Activated naive CD8-positive, alpha-beta T cell (primary cell): ENCODE results near the gene CAPN14.
A peak's percentile ranks its signal among the peaks of the same experiment; 100 is the strongest.

Experiments
- H3K27ac Mint-ChIP-seq: one replicate; pipeline ENCODE4 v1.8.0; 2021; ENCODE audit warnings: mixed read lengths
- H3K27me3 Mint-ChIP-seq: one replicate; pipeline ENCODE4 v1.8.0; 2021; ENCODE audit warnings: mixed read lengths
- H3K36me3 Mint-ChIP-seq: one replicate; pipeline ENCODE4 v1.8.0; 2021; ENCODE audit warnings: mixed read lengths
- H3K4me1 Mint-ChIP-seq: one replicate; pipeline ENCODE4 v1.8.0; 2021; ENCODE audit warnings: low read depth, mixed read lengths
- H3K4me3 Mint-ChIP-seq: one replicate; pipeline ENCODE4 v1.8.0; 2021; ENCODE audit warnings: mild to moderate bottlenecking, mixed read lengths
- H3K9me3 Mint-ChIP-seq: one replicate; pipeline ENCODE4 v1.8.0; 2021; ENCODE audit warnings: low read depth, mixed read lengths

The CAPN14 gene

DNA sequence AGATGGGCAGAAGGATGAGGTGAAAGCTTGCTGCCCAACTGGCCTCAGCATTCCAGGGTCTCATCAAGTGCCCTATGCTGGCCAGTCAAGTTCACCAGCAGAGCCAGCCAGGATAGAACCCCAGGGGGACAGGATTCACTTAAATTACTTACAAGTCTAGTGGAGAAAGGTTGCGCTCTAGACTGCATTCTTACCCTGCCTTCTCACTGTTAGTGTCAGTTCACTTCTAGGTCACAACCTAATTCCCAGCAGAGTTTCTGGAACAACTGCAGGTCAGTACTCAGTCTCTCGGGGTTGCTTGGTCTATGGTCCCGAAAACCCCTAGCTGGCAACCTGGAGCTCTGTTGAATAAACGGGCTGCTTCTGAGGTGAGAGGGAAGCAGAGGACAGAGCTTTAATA, 46.2 kb downstream of the CAPN14 start:
- H3K4me1 Mint-ChIP-seq = no peaks in the 10 kb centered on the region
- no peaks in the 10 kb centered on the region for H3K27me3 Mint-ChIP-seq
- H3K36me3 Mint-ChIP-seq = no peaks in the 10 kb centered on the region

GRCh38 chr2:31170071-31170698, 47.1 kb downstream of the CAPN14 start:
- Mint-ChIP-seq H3K4me3 (no peak overlapping the region), H3K9me3 (no peaks in the 10 kb centered on the region), H3K27me3 (no peaks in the 10 kb centered on the region), H3K36me3 (no peaks in the 10 kb centered on the region), H3K4me1 (no peaks in the 10 kb centered on the region), H3K27ac (no peak overlapping the region)

More for the DNA sequence above, 46.2 kb downstream of the CAPN14 start:
- Mint-ChIP-seq H3K9me3 (no peaks in the 10 kb centered on the region), H3K27ac (no peak overlapping the region), H3K4me3 (no peak overlapping the region)

GRCh38 chr2:31168291-31168690, 49.0 kb downstream of the CAPN14 start:
- no peaks in the 10 kb centered on the region for H3K36me3 Mint-ChIP-seq
- no peaks in the 10 kb centered on the region for H3K27me3 Mint-ChIP-seq
- H3K27ac Mint-ChIP-seq = no peak overlapping the region
- H3K4me1 Mint-ChIP-seq = peaks cover 5% of the 10 kb centered on the region
- no peaks in the 10 kb centered on the region for H3K9me3 Mint-ChIP-seq
- H3K4me3 Mint-ChIP-seq = no peak overlapping the region

DNA sequence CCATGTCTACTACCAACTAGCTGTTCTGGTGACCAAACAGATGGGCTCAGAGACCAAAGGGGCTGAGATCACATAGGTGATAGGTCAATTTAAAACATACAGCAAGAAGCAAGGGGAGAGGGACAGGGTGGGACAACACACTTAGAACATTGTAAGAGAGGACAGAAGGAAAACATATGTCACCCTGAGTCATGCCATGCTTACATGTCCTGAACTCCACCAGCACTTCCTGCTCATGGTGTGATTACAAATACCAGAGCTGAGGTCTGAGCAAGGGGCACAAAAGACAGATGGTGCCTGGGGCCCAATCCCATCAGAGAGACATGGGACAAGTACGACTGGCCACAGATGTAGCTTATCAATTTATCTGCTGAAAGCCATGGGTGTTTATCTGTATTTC, 50.4 kb downstream of the CAPN14 start:
- no peak overlapping the region for H3K27ac Mint-ChIP-seq
- H3K36me3 Mint-ChIP-seq = no peaks in the 10 kb centered on the region
- no peaks in the 10 kb centered on the region for H3K9me3 Mint-ChIP-seq
- H3K4me3 Mint-ChIP-seq = no peak overlapping the region
- H3K4me1 Mint-ChIP-seq = peaks cover 5% of the 10 kb centered on the region
- H3K27me3 Mint-ChIP-seq = no peaks in the 10 kb centered on the region

DNA sequence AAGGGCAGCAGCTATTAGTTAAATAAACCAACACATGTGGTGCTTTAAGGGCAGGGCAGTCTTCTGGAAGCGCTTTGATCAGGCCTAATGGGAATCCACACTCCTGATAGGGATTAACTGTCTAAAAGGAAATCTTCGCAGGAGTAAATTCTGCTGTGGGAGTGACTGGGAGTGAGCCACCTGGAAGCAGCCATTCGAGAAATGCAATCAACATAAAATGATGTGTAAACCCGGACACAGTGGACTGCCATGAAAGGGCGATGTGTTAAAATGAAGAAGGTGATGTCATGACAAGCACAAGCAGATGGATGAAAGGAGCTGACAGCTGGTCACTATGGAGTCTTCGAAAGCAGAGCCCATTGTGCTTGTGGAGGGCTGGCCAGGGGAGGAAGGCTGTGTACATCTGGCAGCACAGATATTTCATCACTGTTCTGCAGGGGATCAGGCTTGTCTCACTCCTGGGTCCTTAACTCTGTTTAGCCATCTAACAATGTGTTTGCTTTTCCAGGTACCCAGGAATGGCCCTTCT, 54.2 kb downstream of the CAPN14 start:
- H3K4me1 Mint-ChIP-seq = peaks cover 5% of the 10 kb centered on the region
- H3K36me3 Mint-ChIP-seq = no peaks in the 10 kb centered on the region
- no peaks in the 10 kb centered on the region for H3K27me3 Mint-ChIP-seq
- H3K9me3 Mint-ChIP-seq = no peaks in the 10 kb centered on the region
- no peak overlapping the region for H3K4me3 Mint-ChIP-seq
- no peak overlapping the region for H3K27ac Mint-ChIP-seq

- no peaks in the 10 kb centered on the region for H3K36me3 Mint-ChIP-seq
- no peaks in the 10 kb centered on the region for H3K27me3 Mint-ChIP-seq
- H3K9me3 Mint-ChIP-seq = no peaks in the 10 kb centered on the region
Measured at GRCh38 chr2:31161637-31162036, 55.7 kb downstream of the CAPN14 start.

GRCh38 chr2:31151501-31151900, 65.8 kb downstream of the CAPN14 start:
- Mint-ChIP-seq H3K4me1 (no peaks in the 10 kb centered on the region), H3K36me3 (peaks cover 3% of the 10 kb centered on the region), H3K9me3 (no peaks in the 10 kb centered on the region), H3K27me3 (peaks cover 3% of the 10 kb centered on the region), H3K27ac (no peak overlapping the region), H3K4me3 (no peak overlapping the region)

More at GRCh38 chr2:31161637-31162036, 55.7 kb downstream of the CAPN14 start:
- no peak overlapping the region for H3K4me3 Mint-ChIP-seq
- peaks cover 5% of the 10 kb centered on the region for H3K4me1 Mint-ChIP-seq
- H3K27ac Mint-ChIP-seq = no peak overlapping the region

DNA sequence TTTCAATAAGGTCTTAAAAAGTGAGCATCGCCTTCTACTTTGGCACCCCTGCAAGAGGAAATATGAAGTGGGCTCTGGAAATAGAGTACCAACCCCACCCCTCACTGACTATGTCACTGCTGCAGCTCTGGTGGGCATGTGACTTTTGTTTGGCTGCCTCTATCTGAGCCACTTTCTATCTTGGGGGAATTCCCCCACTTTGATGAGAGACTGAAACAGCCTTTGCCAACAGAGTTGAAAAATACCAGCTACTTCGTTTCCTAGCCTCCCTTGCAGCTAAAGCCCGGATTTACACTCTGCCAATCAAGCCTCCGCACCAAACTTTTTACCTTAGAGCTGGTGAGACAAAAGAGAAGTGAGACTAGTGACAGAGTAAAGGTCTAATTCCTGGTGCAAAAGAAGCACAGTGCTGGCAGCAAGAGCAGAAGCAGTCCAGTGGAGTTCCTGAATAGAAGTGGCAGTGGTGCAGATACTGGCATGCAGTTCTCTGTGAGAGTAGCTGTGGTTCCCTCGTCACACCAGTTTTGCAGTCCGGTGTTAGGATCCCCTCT, 67.1 kb downstream of the CAPN14 start:
- Mint-ChIP-seq H3K4me1 (no peaks in the 10 kb centered on the region), H3K9me3 (no peaks in the 10 kb centered on the region), H3K27me3 (peaks cover 3% of the 10 kb centered on the region), H3K36me3 (peaks cover 3% of the 10 kb centered on the region), H3K4me3 (no peak overlapping the region), H3K27ac (no peak overlapping the region)

- H3K36me3 Mint-ChIP-seq = no peaks in the 10 kb centered on the region
- no peak overlapping the region for H3K27ac Mint-ChIP-seq
- no peaks in the 10 kb centered on the region for H3K9me3 Mint-ChIP-seq
- no peak overlapping the region for H3K4me3 Mint-ChIP-seq
- H3K27me3 Mint-ChIP-seq = no peaks in the 10 kb centered on the region
- no peaks in the 10 kb centered on the region for H3K4me1 Mint-ChIP-seq
Measured at GRCh38 chr2:31148514-31148913, 68.8 kb downstream of the CAPN14 start.

DNA sequence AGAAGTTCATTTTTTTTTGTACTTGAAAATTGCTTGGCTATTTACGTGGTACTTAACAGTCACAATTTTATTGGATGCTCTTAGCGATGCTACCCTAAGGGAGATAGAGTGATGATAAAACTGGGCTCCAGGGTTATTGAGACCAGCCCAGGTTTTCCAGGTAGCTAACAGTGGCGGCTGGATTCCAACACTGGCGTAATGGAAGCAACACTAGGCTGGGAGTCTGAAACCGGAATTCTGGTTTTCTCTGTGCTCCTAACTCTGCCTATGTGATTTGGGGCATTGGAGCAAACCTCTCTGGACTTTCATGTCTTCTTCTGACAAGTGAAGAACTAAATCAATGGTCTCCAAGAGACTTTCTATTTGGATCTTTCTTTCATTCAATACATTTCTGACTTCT, 69.7 kb downstream of the CAPN14 start:
- no peak overlapping the region for H3K4me3 Mint-ChIP-seq
- H3K4me1 Mint-ChIP-seq = no peaks in the 10 kb centered on the region
- no peaks in the 10 kb centered on the region for H3K27me3 Mint-ChIP-seq
- no peak overlapping the region for H3K27ac Mint-ChIP-seq
- no peaks in the 10 kb centered on the region for H3K36me3 Mint-ChIP-seq
- H3K9me3 Mint-ChIP-seq = no peaks in the 10 kb centered on the region

DNA sequence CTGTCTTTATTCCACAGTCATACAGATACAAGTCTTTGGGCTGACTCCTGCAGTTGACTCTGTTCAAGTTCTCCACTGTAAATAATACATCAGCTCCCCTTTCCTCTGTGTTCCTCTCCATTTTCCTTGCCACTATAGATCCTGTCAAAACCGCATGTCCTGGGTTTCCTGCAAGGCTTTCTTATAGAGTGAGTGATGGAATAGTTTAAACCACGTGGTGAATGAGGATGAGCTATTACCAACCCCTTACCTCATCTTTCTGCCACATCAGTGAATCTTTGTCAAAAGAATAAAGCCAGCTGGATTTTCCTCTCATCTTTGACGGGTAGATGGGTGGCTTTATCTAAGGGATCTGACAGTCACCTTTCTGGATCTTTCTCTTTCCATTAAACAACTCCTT, 75.2 kb downstream of the CAPN14 start:
- Mint-ChIP-seq H3K27me3 (peaks cover 3% of the 10 kb centered on the region), H3K4me1 (peaks cover 1% of the 10 kb centered on the region), H3K4me3 (no peak overlapping the region), H3K27ac (no peak overlapping the region), H3K9me3 (no peaks in the 10 kb centered on the region), H3K36me3 (no peaks in the 10 kb centered on the region)

GRCh38 chr2:31141443-31142085, 75.8 kb downstream of the CAPN14 start:
- Mint-ChIP-seq H3K9me3 (no peaks in the 10 kb centered on the region), H3K36me3 (no peaks in the 10 kb centered on the region), H3K4me3 (no peak overlapping the region), H3K27me3 (peaks cover 9% of the 10 kb centered on the region), H3K27ac (no peak overlapping the region), H3K4me1 (peaks cover 7% of the 10 kb centered on the region)

GRCh38 chr2:31140151-31140550, 77.2 kb downstream of the CAPN14 start:
- Mint-ChIP-seq H3K27ac (no peak overlapping the region), H3K4me1 (peaks cover 10% of the 10 kb centered on the region), H3K27me3 (peaks cover 19% of the 10 kb centered on the region), H3K4me3 (no peak overlapping the region), H3K36me3 (no peaks in the 10 kb centered on the region), H3K9me3 (no peaks in the 10 kb centered on the region)

- H3K27me3 Mint-ChIP-seq = peaks cover 24% of the 10 kb centered on the region
- no peak overlapping the region for H3K4me3 Mint-ChIP-seq
- no peak overlapping the region for H3K27ac Mint-ChIP-seq
- no peaks in the 10 kb centered on the region for H3K36me3 Mint-ChIP-seq
- H3K9me3 Mint-ChIP-seq = no peaks in the 10 kb centered on the region
- H3K4me1 Mint-ChIP-seq = peaks cover 10% of the 10 kb centered on the region
Measured at GRCh38 chr2:31139671-31140070, 77.6 kb downstream of the CAPN14 start.

DNA sequence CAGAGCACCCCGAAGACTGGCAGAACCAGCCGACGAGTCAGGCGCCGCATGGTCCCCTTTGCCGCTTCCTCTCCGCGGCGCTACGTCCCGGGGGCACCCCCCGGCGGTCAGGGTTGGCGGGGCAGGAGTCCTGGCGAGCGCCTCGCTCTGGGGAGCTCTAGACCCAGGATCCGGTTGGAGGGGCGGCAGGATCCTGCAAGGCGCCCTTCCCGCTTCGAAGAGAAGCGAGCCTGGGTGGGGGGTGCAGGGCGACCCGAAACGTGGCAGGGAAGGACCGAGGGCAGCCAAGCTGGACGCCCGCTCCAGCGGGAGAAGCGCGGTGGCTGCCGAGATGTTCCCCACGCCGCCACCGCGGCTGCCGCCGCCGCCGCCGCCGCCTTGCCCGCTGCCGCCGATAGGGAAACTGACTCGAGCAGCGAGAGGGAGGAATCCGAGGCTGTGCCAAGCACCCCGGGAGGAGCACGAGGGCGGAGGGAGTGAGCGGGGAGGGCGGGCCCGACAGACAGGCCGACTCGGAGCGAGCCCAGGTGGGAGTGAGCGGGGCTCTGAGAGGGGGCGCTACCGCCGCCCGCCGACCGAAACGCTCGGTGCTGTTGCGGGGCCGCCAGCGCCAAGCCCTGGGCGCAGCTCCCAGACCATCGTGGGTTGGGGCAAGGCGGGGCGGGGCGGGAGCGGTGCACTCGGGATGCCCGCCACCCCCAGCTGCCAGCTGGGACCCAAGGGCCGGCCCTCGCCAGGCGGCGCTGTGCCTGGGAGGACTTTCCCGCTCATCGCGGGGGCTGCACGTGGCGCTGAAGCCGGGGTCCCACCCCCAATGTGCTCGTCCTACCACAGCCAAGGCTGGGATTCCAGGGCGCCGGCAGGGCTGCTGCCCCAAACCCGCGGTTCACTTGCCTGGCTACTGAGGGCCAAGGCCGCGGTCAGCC, 79.0 kb downstream of the CAPN14 start, which contains the start of gene GALNT14:
TSS of gene GALNT14 (minus strand) at position 404 of the 926 bp plus-strand sequence. CDS start at position 50, 354 bp downstream.
- peak within 1 kb of the TSS; percentile 78 for H3K4me3 Mint-ChIP-seq
- H3K9me3 Mint-ChIP-seq = no peaks in the 10 kb centered on the region
- peaks cover 33% of the 10 kb centered on the region for H3K27me3 Mint-ChIP-seq
- no peaks in the 10 kb centered on the region for H3K36me3 Mint-ChIP-seq
- H3K4me1 Mint-ChIP-seq = peaks cover 10% of the 10 kb centered on the region
- H3K27ac Mint-ChIP-seq = no peak within 1 kb of the TSS
